ENCODE data around the gene SLC16A3. TPM values are rescaled to one million over a fixed set of nuclear protein-coding genes. Genes with fewer than 3 reads are reported as not detected.

SLC16A3 gene
- total and polyA plus RNA-seq, 9 of the 15 experiments (the other 6 are each of a cell fraction or from before 2014, with no cell fraction given), result 0.11 to 5.4 (median 1.2) TPM; not detected in 2

DNA sequence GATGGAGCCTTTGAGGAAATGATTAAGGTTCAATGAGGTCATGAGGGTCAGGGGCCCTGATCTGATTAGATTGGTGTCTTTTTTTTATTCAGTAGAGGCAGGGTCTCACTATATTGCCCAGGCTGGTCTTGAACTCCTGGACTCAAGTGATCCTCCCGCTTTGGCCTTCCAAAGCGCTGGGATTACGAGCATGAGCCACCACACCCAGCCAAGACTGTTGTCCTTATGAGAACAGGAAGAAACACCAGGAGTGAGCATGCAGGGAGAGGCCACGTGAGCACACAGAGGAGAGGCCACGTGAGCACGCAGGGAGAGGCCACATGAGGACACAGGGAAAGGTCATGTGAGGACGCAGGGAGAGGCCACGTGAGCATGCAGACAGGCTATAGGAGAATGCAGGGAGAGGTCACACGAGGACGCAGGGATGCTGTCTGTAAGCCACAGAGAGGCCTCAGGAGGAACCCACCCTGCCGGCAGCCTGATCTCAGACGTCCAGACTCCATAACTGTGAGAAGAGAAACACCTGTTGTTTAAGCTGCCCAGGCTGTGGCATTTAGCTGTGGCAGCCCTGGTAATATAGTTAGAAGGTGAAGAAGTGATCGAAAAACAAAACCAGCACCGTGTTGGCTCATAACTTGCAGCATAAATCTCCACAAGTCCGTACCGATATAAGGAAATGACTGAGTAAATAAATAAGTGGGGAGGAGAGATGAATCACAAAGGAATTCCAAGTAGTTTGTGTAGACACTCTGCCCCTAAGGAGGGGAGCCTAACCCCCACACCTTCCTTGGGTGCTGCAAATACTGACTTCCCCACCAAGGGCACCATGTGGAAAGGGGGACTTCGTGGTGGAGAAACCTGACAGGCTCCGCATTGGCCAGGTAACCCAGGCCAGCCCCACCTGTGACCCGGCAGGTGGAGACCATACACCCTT lies 59.3 kb downstream of the SLC16A3 start (continued):
- TF ChIP-seq SMAD2 (IDR thresholded peaks at IDR 0.05; ENCODE audit: low read depth, low read length) (no peak), TARDBP (IDR thresholded peaks at IDR 0.05) (peak; percentile 60; the same call in 1 of the 2 replicates), NUFIP1 (IDR thresholded peaks at IDR 0.05; ENCODE audit: partially characterized antibody) (peak; percentile 90), ZSCAN29 (IDR thresholded peaks at IDR 0.05) (no peak), ZNF431 (CRISPR knock-in tag; IDR thresholded peaks at IDR 0.05) (no peak), ZNF347 (CRISPR knock-in tag; IDR thresholded peaks at IDR 0.05; ENCODE audit: low read depth) (no peak), SUPT5H (IDR thresholded peaks at IDR 0.05) (peak; percentile 60; the same call in 1 of the 2 replicates), PTTG1 (tag; IDR thresholded peaks at IDR 0.05; ENCODE audit: low read depth) (no peak), ZNF444 (CRISPR knock-in tag; IDR thresholded peaks at IDR 0.05) (no peak), RBM34 (IDR thresholded peaks at IDR 0.05; ENCODE audit: borderline replicate concordance, insufficient read depth, low read length) (no peak), SMARCC2 (IDR thresholded peaks at IDR 0.05; ENCODE audit: low read depth) (no peak), CCAR2 (IDR thresholded peaks at IDR 0.05; ENCODE audit: low read depth, low read length) (no peak), KDM2B (CRISPR knock-in tag; IDR thresholded peaks at IDR 0.05) (no peak), CREBBP (IDR thresholded peaks at IDR 0.05; ENCODE audit: low read depth, low read length) (no peak), TCF7L2 (IDR thresholded peaks at IDR 0.05; ENCODE audit: low read depth, low read length) (no peak), CREB1 (IDR thresholded peaks at IDR 0.05) (no peak), CREB1 (CRISPR knock-in tag; IDR thresholded peaks at IDR 0.05) (peak; percentile 55; the same call in 1 of the 2 replicates), TRIM28 (IDR thresholded peaks at IDR 0.05) (no peak; the same call in 1 of the 2 replicates), SIN3B (IDR thresholded peaks at IDR 0.05; ENCODE audit: low read depth) (no peak; the same call in 1 of the 2 replicates), HLTF (IDR thresholded peaks at IDR 0.05) (peak; percentile 86; the same call in 1 of the 2 replicates), RFX7 (CRISPR knock-in tag; IDR thresholded peaks at IDR 0.05) (no peak), HOXB6 (CRISPR knock-in tag; IDR thresholded peaks at IDR 0.05; ENCODE audit: borderline replicate concordance) (no peak), SAFB (IDR thresholded peaks at IDR 0.05; ENCODE audit: borderline replicate concordance, low read depth, low read length) (no peak), PCBP1 (IDR thresholded peaks at IDR 0.05; ENCODE audit: low read depth, low read length, poor library complexity, severe bottlenecking) (no peak), ZC3H4 (CRISPR knock-in tag; IDR thresholded peaks at IDR 0.05; ENCODE audit: borderline replicate concordance) (no peak), MAZ (CRISPR knock-in tag; conservative IDR thresholded peaks at IDR 0.05 in 1 of 2, IDR thresholded peaks at IDR 0.05 in 1 of 2) (peak; percentile 11 to 73; a peak in 3 of 4 replicates)
- TF ChIP-seq, protein P1, sequence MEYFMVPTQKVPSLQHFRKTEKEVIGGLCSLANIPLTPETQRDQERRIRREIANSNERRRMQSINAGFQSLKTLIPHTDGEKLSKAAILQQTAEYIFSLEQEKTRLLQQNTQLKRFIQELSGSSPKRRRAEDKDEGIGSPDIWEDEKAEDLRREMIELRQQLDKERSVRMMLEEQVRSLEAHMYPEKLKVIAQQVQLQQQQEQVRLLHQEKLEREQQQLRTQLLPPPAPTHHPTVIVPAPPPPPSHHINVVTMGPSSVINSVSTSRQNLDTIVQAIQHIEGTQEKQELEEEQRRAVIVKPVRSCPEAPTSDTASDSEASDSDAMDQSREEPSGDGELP (CRISPR knock-in tag; IDR thresholded peaks at IDR 0.05; ENCODE audit: borderline replicate concordance), result peak; percentile 87
- TF ChIP-seq, protein P2, sequence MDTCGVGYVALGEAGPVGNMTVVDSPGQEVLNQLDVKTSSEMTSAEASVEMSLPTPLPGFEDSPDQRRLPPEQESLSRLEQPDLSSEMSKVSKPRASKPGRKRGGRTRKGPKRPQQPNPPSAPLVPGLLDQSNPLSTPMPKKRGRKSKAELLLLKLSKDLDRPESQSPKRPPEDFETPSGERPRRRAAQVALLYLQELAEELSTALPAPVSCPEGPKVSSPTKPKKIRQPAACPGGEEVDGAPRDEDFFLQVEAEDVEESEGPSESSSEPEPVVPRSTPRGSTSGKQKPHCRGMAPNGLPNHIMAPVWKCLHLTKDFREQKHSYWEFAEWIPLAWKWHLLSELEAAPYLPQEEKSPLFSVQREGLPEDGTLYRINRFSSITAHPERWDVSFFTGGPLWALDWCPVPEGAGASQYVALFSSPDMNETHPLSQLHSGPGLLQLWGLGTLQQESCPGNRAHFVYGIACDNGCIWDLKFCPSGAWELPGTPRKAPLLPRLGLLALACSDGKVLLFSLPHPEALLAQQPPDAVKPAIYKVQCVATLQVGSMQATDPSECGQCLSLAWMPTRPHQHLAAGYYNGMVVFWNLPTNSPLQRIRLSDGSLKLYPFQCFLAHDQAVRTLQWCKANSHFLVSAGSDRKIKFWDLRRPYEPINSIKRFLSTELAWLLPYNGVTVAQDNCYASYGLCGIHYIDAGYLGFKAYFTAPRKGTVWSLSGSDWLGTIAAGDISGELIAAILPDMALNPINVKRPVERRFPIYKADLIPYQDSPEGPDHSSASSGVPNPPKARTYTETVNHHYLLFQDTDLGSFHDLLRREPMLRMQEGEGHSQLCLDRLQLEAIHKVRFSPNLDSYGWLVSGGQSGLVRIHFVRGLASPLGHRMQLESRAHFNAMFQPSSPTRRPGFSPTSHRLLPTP (IDR thresholded peaks at IDR 0.05; ENCODE audit: borderline replicate concordance, extremely low read depth, insufficient read length), result peak; percentile 37
